Esophagus mucosa (tissue), 1 donor: ENCODE results near the gene KNDC1. TPM values are rescaled to one million over a fixed set of nuclear protein-coding genes. Genes with fewer than 3 reads are reported as not detected.
"Not testable (repeated sequence)": the region's sequence is repeated elsewhere in the genome, so short reads cannot be mapped to it uniquely, and the experiment has no call there.

Source experiments
- ATAC-seq: fragments of 200-7000 bp; cut with Tn5 transposase; one replicate; pipeline ENCODE4 v1.9.1; 2020
- total RNA-seq: library from RNA; stranded (reverse); gene quantifications from one replicate; pipeline ENCODE4 v1.2.4, GENCODE V29; 2023
- donor health status: DM: yes; HTN: yes; CAD: no.

Gene KNDC1
- total RNA-seq, 1 donor from 2014 or later, result 3.8 TPM

DNA sequence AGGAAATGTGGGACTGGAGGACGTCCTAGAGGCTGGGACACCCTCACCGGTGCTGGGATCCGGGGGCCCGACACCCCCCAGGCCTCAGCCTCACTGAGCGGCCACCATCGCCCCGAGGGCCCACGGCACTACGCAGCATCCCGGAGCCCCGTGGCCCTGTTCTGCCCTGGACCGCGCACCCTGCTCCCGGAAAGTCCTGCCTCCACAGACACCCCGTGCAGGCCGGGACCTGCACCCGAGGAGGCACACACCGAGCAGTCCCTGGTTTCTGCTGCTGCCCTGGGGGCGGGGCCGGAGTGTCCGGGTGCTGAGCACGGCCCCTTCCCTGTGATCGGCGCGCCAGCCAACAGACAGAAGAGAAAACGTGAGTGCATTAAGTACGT is 18.1 kb upstream of the KNDC1 start:
- no peak for ATAC-seq

- no peak for ATAC-seq
Observed at GRCh38 chr10:133142523-133143199, 17.4 kb upstream of the KNDC1 start.

DNA sequence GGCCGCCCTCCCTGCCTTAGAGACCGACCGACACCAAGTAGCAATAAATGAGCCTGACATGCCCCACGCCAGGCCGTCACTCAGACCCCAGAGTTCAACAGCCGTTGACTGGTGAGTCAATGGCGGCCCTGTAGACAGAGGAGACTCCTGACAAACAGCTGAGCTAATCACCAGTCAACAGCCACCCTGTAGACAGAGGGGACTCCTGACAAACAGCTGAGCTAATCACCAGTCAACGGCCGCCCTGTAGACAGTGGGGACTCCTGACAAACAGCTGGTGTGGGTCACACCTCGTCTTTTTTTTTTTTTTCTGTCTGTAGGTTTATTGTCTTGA is 16.9 kb upstream of the KNDC1 start:
- ATAC-seq, result no peak

DNA sequence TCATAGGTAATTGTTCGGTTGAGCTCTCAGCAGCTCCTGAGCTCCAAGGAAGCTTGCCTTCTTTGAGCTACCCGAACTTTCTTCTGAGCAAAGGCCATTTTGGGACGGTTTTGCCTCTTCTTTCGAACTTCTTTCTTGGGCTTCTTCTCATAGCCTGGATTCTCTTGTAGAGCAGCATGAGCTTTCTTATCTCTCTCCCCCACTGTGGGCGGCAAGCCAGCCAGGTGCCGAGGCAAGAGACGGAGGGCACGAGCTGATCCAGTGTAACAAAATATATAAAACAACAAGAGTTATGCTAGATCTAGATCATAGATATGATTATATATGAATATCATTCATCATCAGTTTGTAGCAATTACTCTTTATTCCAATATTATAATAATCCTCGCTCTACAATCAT is 16.5 kb upstream of the KNDC1 start:
- no peak for ATAC-seq

DNA sequence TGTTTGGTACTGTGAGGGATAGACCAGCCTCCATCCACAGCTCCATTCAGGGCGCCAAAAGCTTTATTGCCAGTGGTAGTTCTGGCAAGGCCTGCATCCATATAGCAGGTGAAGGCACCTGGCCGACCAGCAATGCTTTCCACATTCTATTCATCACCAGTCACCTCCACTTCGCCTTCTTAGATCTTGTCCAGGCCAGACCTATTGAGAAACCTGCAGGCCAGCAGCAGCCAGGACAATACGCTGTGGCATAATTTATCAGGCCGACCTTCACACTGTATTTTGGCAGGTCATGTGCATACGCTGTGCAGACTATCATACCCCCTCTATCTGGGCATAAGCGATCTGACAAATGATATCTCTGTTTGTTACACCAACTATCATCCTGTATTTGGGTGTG is 15.2 kb upstream of the KNDC1 start:
- no peak for ATAC-seq

DNA sequence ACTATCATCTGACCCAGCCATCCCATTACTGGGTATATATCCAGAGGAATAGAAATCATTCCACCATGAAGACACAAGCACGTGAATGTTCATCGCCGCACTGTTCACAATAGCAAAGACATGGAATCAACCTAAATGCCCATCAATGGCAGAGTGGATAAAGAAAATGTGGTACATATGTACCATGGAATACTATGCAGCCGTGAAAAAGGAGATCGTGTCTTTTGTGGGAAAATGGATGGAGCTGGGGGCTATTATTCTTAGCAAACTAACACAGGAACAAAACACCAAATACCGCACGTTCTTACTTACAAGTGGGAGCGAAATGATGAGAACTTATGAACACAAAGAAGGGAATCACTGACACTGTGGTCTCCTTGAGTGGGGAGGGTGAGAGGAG is 9.8 kb upstream of the KNDC1 start:
- no peak for ATAC-seq

- no peak for ATAC-seq
Observed at GRCh38 chr10:133150656-133151055, 9.4 kb upstream of the KNDC1 start.

DNA sequence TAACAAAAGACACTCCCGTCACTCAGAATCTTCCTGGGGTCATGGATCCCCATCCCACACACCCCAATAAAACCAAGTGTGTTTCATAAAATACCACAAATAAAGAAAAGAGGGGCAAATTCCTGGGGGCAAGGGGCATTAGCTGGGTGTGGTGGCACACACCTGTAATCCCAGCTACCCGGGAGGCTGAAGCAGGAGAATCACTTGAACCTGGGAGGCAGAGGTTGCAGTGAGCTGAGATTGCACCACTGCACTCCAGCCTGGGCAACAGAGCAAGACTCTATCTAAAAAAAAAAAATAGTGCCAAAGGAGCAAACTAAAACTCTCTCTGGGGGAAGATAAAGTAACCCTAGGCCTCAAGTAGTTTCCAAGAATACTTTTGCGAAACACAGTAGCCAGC is 8.9 kb upstream of the KNDC1 start:
- ATAC-seq, result not testable (repeated sequence)

GRCh38 chr10:133151543-133151972 is 8.5 kb upstream of the KNDC1 start:
- no peak for ATAC-seq

GRCh38 chr10:133154411-133154810 is 5.6 kb upstream of the KNDC1 start:
- ATAC-seq, result no peak

- no peak for ATAC-seq
Observed at GRCh38 chr10:133154996-133155778, 4.8 kb upstream of the KNDC1 start.

- ATAC-seq, result no peak
Observed at GRCh38 chr10:133156674-133157579, 3.1 kb upstream of the KNDC1 start.

GRCh38 chr10:133157662-133158436 is 2.2 kb upstream of the KNDC1 start:
- no peak for ATAC-seq

- no peak for ATAC-seq
Observed at GRCh38 chr10:133158437-133158755, 1.6 kb upstream of the KNDC1 start.

GRCh38 chr10:133158756-133159610 is 1.0 kb upstream of the KNDC1 start:
- ATAC-seq, result peak; percentile 13

- no peak for ATAC-seq
Observed at GRCh38 chr10:133159611-133159949, 439 bp upstream of the KNDC1 start.

DNA sequence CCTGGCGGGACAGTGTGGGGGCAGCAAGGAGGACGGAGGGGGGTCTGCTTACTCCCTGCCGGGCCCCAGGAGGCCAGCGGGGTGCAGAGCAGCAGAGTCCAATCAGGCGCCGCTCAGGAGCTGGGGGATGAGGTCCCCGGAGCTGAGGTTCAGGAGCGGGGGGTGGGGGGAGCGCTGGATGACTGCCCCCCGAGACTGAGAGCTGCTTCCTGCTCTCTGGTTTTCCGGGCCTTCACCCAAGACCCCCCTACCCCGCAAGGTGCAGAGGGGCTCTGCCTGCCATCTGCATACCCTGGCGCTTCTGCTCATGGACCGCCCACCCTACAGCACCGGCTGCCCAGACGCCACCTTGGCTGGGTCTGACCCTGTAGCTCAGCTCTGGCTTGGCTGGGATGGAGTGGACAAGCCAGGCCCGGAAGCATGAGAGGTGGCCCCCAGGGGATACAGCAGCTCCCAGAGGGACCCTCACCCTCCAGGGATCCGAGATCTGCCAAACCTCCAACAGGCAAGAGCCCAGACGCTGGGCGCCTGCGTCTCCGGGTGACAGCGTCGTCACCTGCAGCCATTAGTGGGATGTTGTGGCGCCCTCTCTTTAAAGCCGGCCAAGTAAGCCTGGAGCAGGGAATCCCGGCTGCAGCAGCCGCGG is 930 bp downstream of the KNDC1 start:
- ATAC-seq, result no peak

DNA sequence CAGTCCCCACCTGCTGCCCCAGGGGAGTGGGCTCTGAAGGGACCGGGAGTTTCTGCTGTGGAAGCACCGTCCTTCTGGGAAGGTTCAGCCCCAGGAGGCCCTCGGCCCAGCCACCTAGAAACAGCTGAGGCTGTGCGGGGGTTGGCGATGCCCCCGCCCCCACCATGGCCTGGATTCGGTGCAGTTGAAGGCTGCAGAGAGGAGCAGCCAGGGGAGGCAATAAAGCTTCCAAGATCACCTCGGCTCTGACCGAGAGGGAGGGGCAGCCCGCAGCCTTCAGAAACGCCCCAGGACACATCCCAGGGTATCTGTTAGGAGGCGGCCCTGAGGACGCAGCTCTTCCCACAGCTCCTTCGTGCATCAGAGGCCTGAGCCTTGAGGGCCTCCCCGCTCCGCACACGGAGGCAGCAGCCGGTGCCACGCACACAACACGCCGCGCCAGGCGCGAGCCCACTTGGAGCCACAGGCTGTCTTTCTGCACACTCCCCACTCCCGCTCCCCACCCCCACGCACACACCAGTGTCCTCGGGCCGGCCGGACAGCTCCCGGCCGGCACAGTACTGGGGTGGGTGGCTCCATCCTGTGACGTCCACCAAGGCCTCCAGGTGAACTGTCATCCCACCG is 1.6 kb downstream of the KNDC1 start:
- no peak for ATAC-seq

- peak; percentile 52 for ATAC-seq
Observed at GRCh38 chr10:133162178-133162909, 2.3 kb downstream of the KNDC1 start.
